Natural killer cell treated with Interleukin-12 subunit alpha and Interleukin-12 subunit beta and Interleukin-15 and Interleukin-18, amount 100 ng/mL, for 72 hours (primary cell): ENCODE data around the gene NOS1AP. TPM values are rescaled to one million over a fixed set of nuclear protein-coding genes. Genes with fewer than 3 reads are reported as not detected.

Experiments used
- ATAC-seq, 2 donors: fragments of 150-1000 bp; cut with Tn5 transposase in 1 of 2; sonication (Bioruptor Pico), chemical (Tn5 transposase) in 1 of 2; 2 replicates each; pipeline ENCODE4 v1.10.0; 2021
- DNase-seq: peaks from one replicate; pipeline ENCODE4 v3.0.0; 2022; ENCODE audit warnings: low spot score
- H3K27ac Mint-ChIP-seq, 2 donors: 1 replicate in 1 of 2; 2 replicates in 1 of 2; pipeline ENCODE4 v1.8.0; 2022; ENCODE audit warnings: mixed read lengths in 2 of 2, mild to moderate bottlenecking in 1 of 2, moderate library complexity in 1 of 2
- H3K27me3 Mint-ChIP-seq, 2 donors: 1 replicate in 1 of 2; 2 replicates in 1 of 2; pipeline ENCODE4 v1.8.0; 2022; ENCODE audit warnings: mixed read lengths in 2 of 2
- H3K36me3 Mint-ChIP-seq: one replicate; pipeline ENCODE4 v1.8.0; 2022; ENCODE audit warnings: mixed read lengths
- H3K4me1 Mint-ChIP-seq, 2 donors: 1 replicate in 1 of 2; 2 replicates in 1 of 2; pipeline ENCODE4 v1.8.0; 2022; ENCODE audit warnings: low read depth in 2 of 2, mixed read lengths in 2 of 2, mild to moderate bottlenecking in 1 of 2
- H3K4me3 Mint-ChIP-seq: one replicate; pipeline ENCODE4 v1.8.0; 2022; ENCODE audit warnings: mixed read lengths
- H3K9me3 Mint-ChIP-seq: 2 replicates; pipeline ENCODE4 v1.8.0; 2022; ENCODE audit warnings: mixed read lengths
- total RNA-seq, 2 donors: library from RNA; stranded (reverse); gene quantifications; one replicate each; pipeline ENCODE4 v1.2.3, GENCODE V29; 2022

The NOS1AP gene
- total RNA-seq, 2 donors from 2014 or later, result 0.12 TPM; not detected in 1

DNA sequence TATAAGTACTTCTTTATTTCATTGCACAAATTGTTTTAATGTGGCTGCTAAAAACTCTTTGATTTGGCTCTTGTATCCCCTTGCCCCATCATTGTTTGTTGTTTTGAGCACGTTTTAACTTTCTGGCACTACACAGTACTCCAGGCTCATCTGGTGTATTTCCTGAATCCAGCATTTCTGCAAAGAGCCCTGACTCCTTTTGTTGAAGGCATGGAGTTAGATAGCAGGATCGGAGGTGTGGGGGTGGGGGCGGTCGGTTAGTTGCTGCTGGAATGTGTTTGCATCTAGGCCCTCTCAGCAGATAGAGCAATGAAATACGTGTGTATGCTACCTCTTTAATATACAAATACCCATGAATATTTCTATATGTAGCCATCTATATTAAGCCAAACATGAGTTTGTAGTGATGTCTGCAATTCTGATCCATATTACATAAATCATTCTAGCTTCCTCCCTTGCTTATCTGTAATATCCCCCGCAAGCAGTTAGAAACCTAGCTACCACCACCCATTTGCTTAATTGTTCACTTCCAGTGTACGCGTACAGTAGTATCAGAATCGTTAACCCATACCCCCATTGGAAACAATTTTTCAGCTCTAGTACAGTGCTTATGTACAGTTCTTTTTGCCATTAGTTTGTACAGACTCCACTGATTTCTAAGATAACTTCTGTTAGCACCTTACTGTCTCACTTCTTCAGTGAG lies 106.0 kb downstream of the NOS1AP start:
- Mint-ChIP-seq H3K4me3 (no peak overlapping the region), H3K27ac (no peak overlapping the region), H3K36me3 (no peaks in the 10 kb centered on the region), H3K27me3 (peaks cover 0 to 25% of the 10 kb centered on the region in 2 donors), H3K9me3 (no peaks in the 10 kb centered on the region), H3K4me1 (no peaks in the 10 kb centered on the region)
- DNase-seq, result no peak
- ATAC-seq, result no peak

- Mint-ChIP-seq H3K36me3 (no peaks in the 10 kb centered on the region), H3K27me3 (peaks cover 0 to 19% of the 10 kb centered on the region in 2 donors), H3K27ac (no peak overlapping the region), H3K4me3 (no peak overlapping the region), H3K9me3 (no peaks in the 10 kb centered on the region), H3K4me1 (no peaks in the 10 kb centered on the region)
- DNase-seq (no peak), ATAC-seq (no peak)
Measured at GRCh38 chr1:162177126-162177525, 107.6 kb downstream of the NOS1AP start.

GRCh38 chr1:162178432-162178831 lies 108.9 kb downstream of the NOS1AP start:
- no peak overlapping the region for H3K27ac Mint-ChIP-seq
- no peaks in the 10 kb centered on the region for H3K9me3 Mint-ChIP-seq
- DNase-seq (no peak), ATAC-seq (no peak)
- no peaks in the 10 kb centered on the region for H3K4me1 Mint-ChIP-seq
- H3K4me3 Mint-ChIP-seq, result no peak overlapping the region
- no peaks in the 10 kb centered on the region for H3K36me3 Mint-ChIP-seq
- peaks cover 0 to 21% of the 10 kb centered on the region in 2 donors for H3K27me3 Mint-ChIP-seq

- ATAC-seq (no peak), DNase-seq (no peak)
- H3K4me3 Mint-ChIP-seq, result no peak overlapping the region
- no peaks in the 10 kb centered on the region for H3K4me1 Mint-ChIP-seq
- H3K27ac Mint-ChIP-seq, result no peak overlapping the region
- no peaks in the 10 kb centered on the region for H3K9me3 Mint-ChIP-seq
- H3K27me3 Mint-ChIP-seq, result peaks cover 0 to 21% of the 10 kb centered on the region in 2 donors
- no peaks in the 10 kb centered on the region for H3K36me3 Mint-ChIP-seq
Measured at GRCh38 chr1:162179121-162179520, 109.6 kb downstream of the NOS1AP start.

DNA sequence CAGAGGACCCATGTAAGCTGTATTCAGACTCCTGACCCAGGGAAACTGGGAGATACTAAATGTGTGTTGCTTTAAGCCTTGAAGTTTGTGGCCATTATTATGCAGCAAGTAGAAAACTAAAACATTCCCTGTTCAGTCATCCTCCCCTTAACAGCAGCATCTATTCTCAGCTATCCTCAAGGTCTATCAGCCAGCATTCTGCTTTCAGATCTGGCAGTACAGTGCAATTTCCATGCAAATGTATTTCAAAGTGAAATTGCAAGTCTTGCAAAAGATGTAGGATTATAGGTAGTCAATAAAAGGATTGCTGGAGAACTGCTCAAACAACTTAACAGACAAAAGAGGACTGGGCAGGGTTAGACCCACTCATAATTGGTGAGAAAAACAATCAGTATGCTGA lies 111.3 kb downstream of the NOS1AP start:
- Mint-ChIP-seq H3K4me1 (no peaks in the 10 kb centered on the region), H3K27me3 (peaks cover 8 to 21% of the 10 kb centered on the region in 2 donors), H3K4me3 (no peak overlapping the region), H3K36me3 (no peaks in the 10 kb centered on the region), H3K9me3 (no peaks in the 10 kb centered on the region), H3K27ac (no peak overlapping the region)
- DNase-seq (no peak), ATAC-seq (no peak)

GRCh38 chr1:162182090-162182489 lies 112.6 kb downstream of the NOS1AP start:
- Mint-ChIP-seq H3K4me3 (no peak overlapping the region), H3K27ac (no peak overlapping the region), H3K4me1 (no peaks in the 10 kb centered on the region), H3K36me3 (no peaks in the 10 kb centered on the region), H3K9me3 (no peaks in the 10 kb centered on the region), H3K27me3 (peaks cover 8 to 20% of the 10 kb centered on the region in 2 donors)
- DNase-seq (no peak), ATAC-seq (no peak)

DNA sequence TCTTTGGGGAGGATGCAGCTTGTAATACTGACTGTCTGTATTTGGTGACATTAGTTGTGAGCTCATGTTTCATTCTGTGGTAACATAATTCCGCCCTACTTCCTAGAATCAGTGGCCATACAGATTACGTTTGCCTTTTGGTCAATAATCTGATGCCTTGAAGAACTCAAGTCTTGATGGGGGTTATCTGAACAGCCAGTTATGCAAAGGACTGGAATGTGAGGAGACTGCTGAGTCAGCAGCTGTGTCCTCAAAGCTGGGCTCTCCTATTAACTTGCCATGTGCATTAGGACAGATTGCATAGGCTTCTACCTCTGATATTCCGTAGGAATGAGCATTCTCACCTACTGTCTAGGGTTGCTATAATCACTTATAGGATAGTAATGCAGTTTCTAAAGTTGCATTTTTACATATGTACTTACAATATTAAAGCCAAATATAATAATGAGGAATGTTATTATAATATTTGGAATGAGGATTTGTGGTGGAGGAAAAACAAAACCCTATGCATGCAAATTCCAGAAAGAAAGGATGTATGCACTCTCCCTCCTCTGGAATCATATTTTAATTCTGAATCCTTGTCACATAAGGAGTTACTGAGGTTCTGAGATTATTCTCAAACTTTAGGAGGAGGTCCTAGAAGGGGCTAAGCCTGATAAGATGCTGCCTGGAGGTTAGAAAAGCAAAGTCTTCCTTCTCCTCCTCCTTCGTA lies 116.0 kb downstream of the NOS1AP start:
- no peaks in the 10 kb centered on the region for H3K4me1 Mint-ChIP-seq
- no peak overlapping the region for H3K27ac Mint-ChIP-seq
- no peaks in the 10 kb centered on the region for H3K36me3 Mint-ChIP-seq
- no peak overlapping the region for H3K4me3 Mint-ChIP-seq
- no peak for ATAC-seq
- H3K9me3 Mint-ChIP-seq, result no peaks in the 10 kb centered on the region
- DNase-seq, result no peak
- H3K27me3 Mint-ChIP-seq, result peaks cover 2 to 8% of the 10 kb centered on the region in 2 donors

- H3K4me3 Mint-ChIP-seq, result no peak overlapping the region
- H3K27ac Mint-ChIP-seq, result no peak overlapping the region
Measured at GRCh38 chr1:162186026-162186374, 116.5 kb downstream of the NOS1AP start.

DNA sequence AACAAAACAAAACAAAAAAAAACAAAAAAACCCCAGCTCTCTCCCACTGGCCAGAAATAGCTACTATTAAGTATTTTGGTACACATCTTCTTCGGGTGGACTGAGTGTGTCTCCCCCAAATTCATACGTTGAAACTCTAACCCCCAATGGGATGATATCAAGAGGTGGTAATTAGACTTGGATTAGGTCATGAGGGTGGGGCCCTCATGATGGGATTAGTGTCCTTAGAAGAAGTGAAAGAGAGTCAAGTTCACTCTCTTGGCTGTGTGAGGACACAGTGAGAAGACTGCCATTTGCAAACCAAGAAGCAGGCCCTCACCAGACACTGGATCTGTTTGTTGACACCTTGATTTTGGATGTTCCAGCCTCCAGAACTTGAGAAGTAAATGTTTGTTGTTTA lies 116.9 kb downstream of the NOS1AP start:
- H3K36me3 Mint-ChIP-seq, result no peaks in the 10 kb centered on the region
- no peaks in the 10 kb centered on the region for H3K9me3 Mint-ChIP-seq
- no peak for ATAC-seq
- H3K27ac Mint-ChIP-seq, result no peak overlapping the region
- H3K4me3 Mint-ChIP-seq, result no peak overlapping the region
- peaks cover 6 to 8% of the 10 kb centered on the region in 2 donors for H3K27me3 Mint-ChIP-seq
- no peak for DNase-seq
- H3K4me1 Mint-ChIP-seq, result no peaks in the 10 kb centered on the region

More at GRCh38 chr1:162186026-162186374, 116.5 kb downstream of the NOS1AP start:
- ATAC-seq, result no peak
- no peaks in the 10 kb centered on the region for H3K36me3 Mint-ChIP-seq
- no peak for DNase-seq
- no peaks in the 10 kb centered on the region for H3K4me1 Mint-ChIP-seq
- H3K9me3 Mint-ChIP-seq, result no peaks in the 10 kb centered on the region
- peaks cover 3 to 8% of the 10 kb centered on the region in 2 donors for H3K27me3 Mint-ChIP-seq

DNA sequence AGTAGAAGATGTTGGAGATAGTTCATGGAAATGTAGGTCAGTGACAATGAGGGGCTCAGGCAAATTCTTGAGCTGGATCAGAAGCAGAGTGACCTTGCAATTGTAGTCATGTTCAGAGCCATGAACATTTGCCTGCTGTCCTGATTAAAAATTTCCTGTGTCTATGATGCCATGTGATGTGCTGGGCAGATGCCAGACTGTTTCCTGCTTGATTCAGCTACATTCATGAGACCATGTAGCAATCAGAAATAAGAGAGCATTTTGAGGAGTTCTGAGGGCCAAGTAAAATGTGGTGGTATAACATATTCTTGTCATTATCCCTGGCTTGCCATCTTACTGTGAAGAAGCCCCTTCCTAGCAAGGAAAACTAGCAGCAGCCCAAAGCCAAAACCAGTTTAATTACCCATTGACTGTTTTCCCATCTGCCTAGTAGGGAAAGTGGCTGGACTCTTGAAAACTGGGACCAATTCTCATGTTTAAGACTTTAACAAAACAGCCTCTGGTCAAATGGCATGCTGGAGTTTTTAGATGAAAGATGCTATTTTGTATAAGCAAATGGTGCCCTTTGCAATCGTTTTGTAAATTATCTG lies 118.3 kb downstream of the NOS1AP start:
- no peak overlapping the region for H3K27ac Mint-ChIP-seq
- H3K4me1 Mint-ChIP-seq, result no peaks in the 10 kb centered on the region
- no peak overlapping the region for H3K4me3 Mint-ChIP-seq
- DNase-seq, result no peak
- H3K27me3 Mint-ChIP-seq, result peaks cover 4 to 8% of the 10 kb centered on the region in 2 donors
- no peaks in the 10 kb centered on the region for H3K36me3 Mint-ChIP-seq
- no peaks in the 10 kb centered on the region for H3K9me3 Mint-ChIP-seq
- ATAC-seq, result no peak

GRCh38 chr1:162189345-162189744 lies 119.9 kb downstream of the NOS1AP start:
- DNase-seq, result no peak

DNA sequence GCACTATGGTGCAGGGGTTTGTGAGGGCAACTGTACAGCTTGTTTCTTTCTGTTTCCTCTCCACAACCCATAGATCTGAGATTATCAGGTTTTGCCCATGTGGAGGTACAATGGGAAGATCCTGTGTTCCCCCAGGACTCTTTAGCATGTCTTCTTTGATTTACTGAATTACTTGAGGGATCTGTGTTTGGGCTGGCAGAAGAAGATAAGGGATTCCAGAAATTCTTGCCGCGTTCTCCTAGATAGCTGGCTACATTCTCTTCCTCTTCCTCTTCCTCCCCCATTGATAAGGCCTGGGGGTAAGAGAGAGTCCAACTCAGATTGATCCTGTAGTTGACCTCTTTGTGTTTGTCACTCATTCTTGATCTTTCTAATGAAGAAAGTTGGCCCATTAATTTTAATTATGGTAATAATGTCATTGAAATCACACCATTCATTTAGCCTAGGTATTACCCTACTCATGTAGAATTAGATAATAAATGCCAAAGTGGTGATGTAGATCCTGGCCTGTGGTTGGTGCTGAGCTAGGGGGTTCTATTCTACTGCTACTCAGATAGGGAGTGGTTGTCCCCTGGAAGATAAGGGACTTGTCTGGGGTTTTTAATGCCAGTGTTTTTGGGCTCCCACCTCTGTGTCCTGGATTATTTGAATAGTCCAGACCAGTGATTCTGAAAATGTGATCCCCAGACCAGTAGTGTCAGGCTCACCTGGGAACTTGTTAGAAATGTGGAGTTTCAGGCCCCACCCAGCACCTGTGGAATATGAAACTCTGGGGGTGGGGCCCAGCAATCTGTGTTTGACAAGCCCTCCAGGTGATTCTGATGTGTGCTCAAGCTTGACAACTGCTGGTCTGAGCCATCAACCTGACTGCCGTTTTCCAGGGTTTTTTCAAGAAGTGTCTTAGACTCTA lies 122.2 kb downstream of the NOS1AP start:
- no peaks in the 10 kb centered on the region for H3K9me3 Mint-ChIP-seq
- H3K36me3 Mint-ChIP-seq, result no peaks in the 10 kb centered on the region
- DNase-seq, result no peak
- H3K4me3 Mint-ChIP-seq, result no peak overlapping the region
- ATAC-seq, result no peak
- peaks cover 11 to 13% of the 10 kb centered on the region in 2 donors for H3K27me3 Mint-ChIP-seq
- H3K4me1 Mint-ChIP-seq, result no peaks in the 10 kb centered on the region
- H3K27ac Mint-ChIP-seq, result no peak overlapping the region

More at GRCh38 chr1:162189345-162189744, 119.9 kb downstream of the NOS1AP start:
- ATAC-seq, result no peak
- Mint-ChIP-seq H3K4me3 (no peak overlapping the region), H3K9me3 (no peaks in the 10 kb centered on the region), H3K36me3 (no peaks in the 10 kb centered on the region), H3K4me1 (no peaks in the 10 kb centered on the region), H3K27me3 (peaks cover 4 to 8% of the 10 kb centered on the region in 2 donors), H3K27ac (no peak overlapping the region)

GRCh38 chr1:162192306-162192678 lies 122.8 kb downstream of the NOS1AP start:
- Mint-ChIP-seq H3K9me3 (no peaks in the 10 kb centered on the region), H3K27ac (no peak overlapping the region), H3K27me3 (peaks cover 11 to 13% of the 10 kb centered on the region in 2 donors), H3K4me3 (no peak overlapping the region), H3K36me3 (no peaks in the 10 kb centered on the region), H3K4me1 (no peaks in the 10 kb centered on the region)
- DNase-seq, result no peak
- ATAC-seq, result no peak
